ENCODE measurements around the gene KCMF1.

GRCh38 chr2:84989422-84989821 is 18.5 kb downstream of the KCMF1 start:
- TF ChIP-seq POLR2A (IDR thresholded peaks at IDR 0.05; ENCODE audit: low read depth, low read length) (no peak), TAF1 (IDR thresholded peaks at IDR 0.05; ENCODE audit: borderline replicate concordance, low read depth, low read length) (no peak), POLR2AphosphoS5 (IDR thresholded peaks at IDR 0.05; ENCODE audit: low read depth, low read length) (peak; percentile 22; the same call in 1 of the 2 replicates)
